ENCODE measurements around the gene OXLD1. TPM values are rescaled to one million over a fixed set of nuclear protein-coding genes. Genes with fewer than 3 reads are reported as not detected.
"Not testable (repeated sequence)": the region's sequence is repeated elsewhere in the genome, so short reads cannot be mapped to it uniquely, and the experiment has no call there.

OXLD1 gene
- polyA plus RNA-seq, 1 donor: 20.9 TPM

- no peak overlapping the region for H3K27ac ChIP-seq (ENCODE audit: low read length)
- H3K4me1 ChIP-seq (ENCODE audit: control insufficient read depth, insufficient read depth, low read length): peaks cover 15% of the 10 kb centered on the region
- no peaks in the 10 kb centered on the region for H3K9me3 ChIP-seq (ENCODE audit: control insufficient read depth, low read depth, low read length)
- H3K27me3 ChIP-seq (ENCODE audit: control insufficient read depth, insufficient read depth, low read length): no peaks in the 10 kb centered on the region
- 0% methylated on average over 3 of the region's 19 CpGs for WGBS (ENCODE audit: insufficient coverage, low lambda C conversion rate)
- DNase-seq: peak in 1 of 2 donors; percentile 16
- peaks cover 31% of the 10 kb centered on the region for H3K36me3 ChIP-seq (ENCODE audit: control insufficient read depth, insufficient read depth, low read length)
- H3K4me3 ChIP-seq (ENCODE audit: low read length): peak overlapping the region; percentile 85
Measured at GRCh38 chr17:81682565-81683207, 16.3 kb upstream of the OXLD1 start.

GRCh38 chr17:81681672-81682071 lies 15.3 kb upstream of the OXLD1 start:
- H3K27ac ChIP-seq (ENCODE audit: low read length): no peak overlapping the region
- no peaks in the 10 kb centered on the region for H3K27me3 ChIP-seq (ENCODE audit: control insufficient read depth, insufficient read depth, low read length)
- no CpG with 5 or more reads among the region's 17 CpGs for WGBS (ENCODE audit: insufficient coverage, low lambda C conversion rate)
- no peak overlapping the region for H3K4me3 ChIP-seq (ENCODE audit: low read length)
- no peaks in the 10 kb centered on the region for H3K9me3 ChIP-seq (ENCODE audit: control insufficient read depth, low read depth, low read length)
- no peak for DNase-seq
- H3K36me3 ChIP-seq (ENCODE audit: control insufficient read depth, insufficient read depth, low read length): peaks cover 21% of the 10 kb centered on the region
- peaks cover 15% of the 10 kb centered on the region for H3K4me1 ChIP-seq (ENCODE audit: control insufficient read depth, insufficient read depth, low read length)

GRCh38 chr17:81680150-81680549 lies 13.7 kb upstream of the OXLD1 start:
- DNase-seq: no peak
- Histone ChIP-seq H3K36me3 (ENCODE audit: control insufficient read depth, insufficient read depth, low read length) (peaks cover 9% of the 10 kb centered on the region), H3K4me3 (ENCODE audit: low read length) (no peak overlapping the region), H3K27me3 (ENCODE audit: control insufficient read depth, insufficient read depth, low read length) (no peaks in the 10 kb centered on the region), H3K27ac (ENCODE audit: low read length) (no peak overlapping the region), H3K4me1 (ENCODE audit: control insufficient read depth, insufficient read depth, low read length) (peaks cover 10% of the 10 kb centered on the region), H3K9me3 (ENCODE audit: control insufficient read depth, low read depth, low read length) (no peaks in the 10 kb centered on the region)
- WGBS (ENCODE audit: insufficient coverage, low lambda C conversion rate): no CpG with 5 or more reads among the region's 11 CpGs

GRCh38 chr17:81676906-81677305 lies 10.5 kb upstream of the OXLD1 start:
- no peak overlapping the region for H3K4me3 ChIP-seq (ENCODE audit: low read length)
- H3K27me3 ChIP-seq (ENCODE audit: control insufficient read depth, insufficient read depth, low read length): no peaks in the 10 kb centered on the region
- no peak overlapping the region for H3K27ac ChIP-seq (ENCODE audit: low read length)
- no peaks in the 10 kb centered on the region for H3K9me3 ChIP-seq (ENCODE audit: control insufficient read depth, low read depth, low read length)
- no CpG with 5 or more reads among the region's 17 CpGs for WGBS (ENCODE audit: insufficient coverage, low lambda C conversion rate)
- no peak for DNase-seq
- H3K36me3 ChIP-seq (ENCODE audit: control insufficient read depth, insufficient read depth, low read length): peaks cover 36% of the 10 kb centered on the region
- no peaks in the 10 kb centered on the region for H3K4me1 ChIP-seq (ENCODE audit: control insufficient read depth, insufficient read depth, low read length)

- no CpG with 5 or more reads among the region's 18 CpGs for WGBS (ENCODE audit: insufficient coverage, low lambda C conversion rate)
- not testable (repeated sequence) for H3K27ac ChIP-seq (ENCODE audit: low read length); H3K27me3 ChIP-seq (ENCODE audit: control insufficient read depth, insufficient read depth, low read length); DNase-seq; H3K4me1 ChIP-seq (ENCODE audit: control insufficient read depth, insufficient read depth, low read length); H3K4me3 ChIP-seq (ENCODE audit: low read length); H3K9me3 ChIP-seq (ENCODE audit: control insufficient read depth, low read depth, low read length)
- H3K36me3 ChIP-seq (ENCODE audit: control insufficient read depth, insufficient read depth, low read length): peaks cover 37% of the 10 kb centered on the region
Measured at GRCh38 chr17:81675515-81676221, 9.3 kb upstream of the OXLD1 start.

GRCh38 chr17:81673561-81674258 lies 7.3 kb upstream of the OXLD1 start:
- no CpG with 5 or more reads among the region's 18 CpGs for WGBS (ENCODE audit: insufficient coverage, low lambda C conversion rate)
- no peak for DNase-seq
- Histone ChIP-seq H3K4me3 (ENCODE audit: low read length) (no peak overlapping the region), H3K4me1 (ENCODE audit: control insufficient read depth, insufficient read depth, low read length) (no peaks in the 10 kb centered on the region), H3K36me3 (ENCODE audit: control insufficient read depth, insufficient read depth, low read length) (peaks cover 48% of the 10 kb centered on the region), H3K27ac (ENCODE audit: low read length) (no peak overlapping the region), H3K9me3 (ENCODE audit: control insufficient read depth, low read depth, low read length) (no peaks in the 10 kb centered on the region), H3K27me3 (ENCODE audit: control insufficient read depth, insufficient read depth, low read length) (no peaks in the 10 kb centered on the region)

GRCh38 chr17:81672954-81673353 lies 6.5 kb upstream of the OXLD1 start:
- no peak for DNase-seq
- no peak overlapping the region for H3K4me3 ChIP-seq (ENCODE audit: low read length)
- H3K4me1 ChIP-seq (ENCODE audit: control insufficient read depth, insufficient read depth, low read length): no peaks in the 10 kb centered on the region
- H3K27ac ChIP-seq (ENCODE audit: low read length): no peak overlapping the region
- no peaks in the 10 kb centered on the region for H3K9me3 ChIP-seq (ENCODE audit: control insufficient read depth, low read depth, low read length)
- peaks cover 53% of the 10 kb centered on the region for H3K36me3 ChIP-seq (ENCODE audit: control insufficient read depth, insufficient read depth, low read length)
- no peaks in the 10 kb centered on the region for H3K27me3 ChIP-seq (ENCODE audit: control insufficient read depth, insufficient read depth, low read length)
- WGBS (ENCODE audit: insufficient coverage, low lambda C conversion rate): no CpG with 5 or more reads among the region's 16 CpGs

GRCh38 chr17:81672504-81672903 lies 6.1 kb upstream of the OXLD1 start:
- Histone ChIP-seq H3K4me1 (ENCODE audit: control insufficient read depth, insufficient read depth, low read length) (no peaks in the 10 kb centered on the region), H3K27me3 (ENCODE audit: control insufficient read depth, insufficient read depth, low read length) (no peaks in the 10 kb centered on the region), H3K36me3 (ENCODE audit: control insufficient read depth, insufficient read depth, low read length) (peaks cover 53% of the 10 kb centered on the region), H3K4me3 (ENCODE audit: low read length) (no peak overlapping the region), H3K27ac (ENCODE audit: low read length) (no peak overlapping the region), H3K9me3 (ENCODE audit: control insufficient read depth, low read depth, low read length) (no peaks in the 10 kb centered on the region)
- no CpG with 5 or more reads among the region's 18 CpGs for WGBS (ENCODE audit: insufficient coverage, low lambda C conversion rate)
- no peak for DNase-seq

- 100% methylated on average over 3 of the region's 18 CpGs for WGBS (ENCODE audit: insufficient coverage, low lambda C conversion rate)
- no peak for DNase-seq
- Histone ChIP-seq H3K27me3 (ENCODE audit: control insufficient read depth, insufficient read depth, low read length) (no peaks in the 10 kb centered on the region), H3K36me3 (ENCODE audit: control insufficient read depth, insufficient read depth, low read length) (peaks cover 38% of the 10 kb centered on the region), H3K9me3 (ENCODE audit: control insufficient read depth, low read depth, low read length) (peaks cover 3% of the 10 kb centered on the region), H3K4me1 (ENCODE audit: control insufficient read depth, insufficient read depth, low read length) (peaks cover 10% of the 10 kb centered on the region), H3K4me3 (ENCODE audit: low read length) (peak overlapping the region; percentile 86), H3K27ac (ENCODE audit: low read length) (no peak overlapping the region)
Measured at GRCh38 chr17:81667754-81668153, 1.3 kb upstream of the OXLD1 start.

GRCh38 chr17:81666092-81666341 lies 388 bp downstream of the OXLD1 start:
- H3K9me3 ChIP-seq (ENCODE audit: control insufficient read depth, low read depth, low read length): peaks cover 3% of the 10 kb centered on the region
- WGBS (ENCODE audit: insufficient coverage, low lambda C conversion rate): no CpG with 5 or more reads among the region's 16 CpGs
- no peaks in the 10 kb centered on the region for H3K27me3 ChIP-seq (ENCODE audit: control insufficient read depth, insufficient read depth, low read length)
- peaks cover 10% of the 10 kb centered on the region for H3K4me1 ChIP-seq (ENCODE audit: control insufficient read depth, insufficient read depth, low read length)
- H3K4me3 ChIP-seq (ENCODE audit: low read length): peak overlapping the region; percentile 86
- peak overlapping the region; percentile 56 for H3K27ac ChIP-seq (ENCODE audit: low read length)
- no peak for DNase-seq
- peaks cover 20% of the 10 kb centered on the region for H3K36me3 ChIP-seq (ENCODE audit: control insufficient read depth, insufficient read depth, low read length)
